Activated naive CD8-positive, alpha-beta T cell treated with anti-CD3 and anti-CD28 coated beads for 36 hours (primary cell): ENCODE measurements around the gene DNAJC7. TPM values are rescaled to one million over a fixed set of nuclear protein-coding genes. Genes with fewer than 3 reads are reported as not detected.

Experiments used
- DNase-seq: peaks from one replicate; pipeline ENCODE4 v3.0.0; 2021
- H3K27ac Mint-ChIP-seq: one replicate; pipeline ENCODE4 v1.8.0; 2022; ENCODE audit warnings: mild to moderate bottlenecking, moderate library complexity, mixed read lengths
- H3K27me3 Mint-ChIP-seq: one replicate; pipeline ENCODE4 v1.8.0; 2022; ENCODE audit warnings: mild to moderate bottlenecking, mixed read lengths
- H3K36me3 Mint-ChIP-seq: one replicate; pipeline ENCODE4 v1.8.0; 2021; ENCODE audit warnings: mild to moderate bottlenecking, mixed read lengths
- H3K4me1 Mint-ChIP-seq: one replicate; pipeline ENCODE4 v1.8.0; 2021; ENCODE audit warnings: mixed read lengths
- H3K4me3 Mint-ChIP-seq: one replicate; pipeline ENCODE4 v1.8.0; 2022; ENCODE audit warnings: mild to moderate bottlenecking, moderate library complexity, mixed read lengths
- H3K9me3 Mint-ChIP-seq: one replicate; pipeline ENCODE4 v1.8.0; 2022; ENCODE audit warnings: mixed read lengths
- total RNA-seq, 2 experiments: library from RNA; stranded (reverse); gene quantifications; one replicate each; pipeline ENCODE4 v1.2.3, GENCODE V29; 2021

Gene DNAJC7
- total RNA-seq, 2 experiments from 2014 or later, result 103 to 106 TPM

DNA sequence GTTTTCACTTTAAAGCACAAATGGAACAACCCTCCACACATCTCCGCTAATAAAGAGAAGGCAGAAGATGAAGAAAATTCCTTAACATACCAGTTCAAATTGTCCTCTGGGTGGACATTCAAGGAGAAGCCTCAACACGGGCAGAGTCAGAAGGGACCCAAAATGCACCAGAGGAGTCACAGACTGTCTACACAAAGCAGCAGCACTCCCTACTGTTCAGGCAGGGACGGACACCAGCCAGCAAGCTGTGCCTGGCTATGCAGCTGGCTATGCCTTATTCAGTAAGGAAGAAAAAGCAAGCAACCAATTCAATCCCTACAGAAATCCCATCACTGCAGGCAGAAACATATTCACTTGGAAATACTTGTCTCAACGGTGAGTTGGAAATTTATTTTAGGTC is 8.1 kb downstream of the DNAJC7 start:
- no peak overlapping the region for H3K4me3 Mint-ChIP-seq
- H3K36me3 Mint-ChIP-seq, result peaks cover 11% of the 10 kb centered on the region
- no peak for DNase-seq
- no peak overlapping the region for H3K27ac Mint-ChIP-seq
- H3K4me1 Mint-ChIP-seq, result peaks cover 54% of the 10 kb centered on the region
- H3K9me3 Mint-ChIP-seq, result no peaks in the 10 kb centered on the region
- no peaks in the 10 kb centered on the region for H3K27me3 Mint-ChIP-seq

- no peak overlapping the region for H3K27ac Mint-ChIP-seq
- H3K4me1 Mint-ChIP-seq, result peaks cover 40% of the 10 kb centered on the region
- no peaks in the 10 kb centered on the region for H3K9me3 Mint-ChIP-seq
- no peak overlapping the region for H3K4me3 Mint-ChIP-seq
- no peaks in the 10 kb centered on the region for H3K27me3 Mint-ChIP-seq
- no peak for DNase-seq
- peaks cover 10% of the 10 kb centered on the region for H3K36me3 Mint-ChIP-seq
Measured at GRCh38 chr17:42005166-42005565, 12.1 kb downstream of the DNAJC7 start.

- Mint-ChIP-seq H3K4me3 (no peak overlapping the region), H3K4me1 (peaks cover 27% of the 10 kb centered on the region), H3K27ac (no peak overlapping the region), H3K9me3 (no peaks in the 10 kb centered on the region), H3K36me3 (peaks cover 3% of the 10 kb centered on the region), H3K27me3 (no peaks in the 10 kb centered on the region)
- DNase-seq, result no peak
Measured at GRCh38 chr17:42002792-42003301, 14.4 kb downstream of the DNAJC7 start.

- DNase-seq, result no peak
- Mint-ChIP-seq H3K4me1 (peaks cover 27% of the 10 kb centered on the region), H3K36me3 (peaks cover 3% of the 10 kb centered on the region), H3K4me3 (no peak overlapping the region), H3K27ac (no peak overlapping the region), H3K27me3 (no peaks in the 10 kb centered on the region), H3K9me3 (no peaks in the 10 kb centered on the region)
Measured at GRCh38 chr17:42002175-42002791, 15.0 kb downstream of the DNAJC7 start.

DNA sequence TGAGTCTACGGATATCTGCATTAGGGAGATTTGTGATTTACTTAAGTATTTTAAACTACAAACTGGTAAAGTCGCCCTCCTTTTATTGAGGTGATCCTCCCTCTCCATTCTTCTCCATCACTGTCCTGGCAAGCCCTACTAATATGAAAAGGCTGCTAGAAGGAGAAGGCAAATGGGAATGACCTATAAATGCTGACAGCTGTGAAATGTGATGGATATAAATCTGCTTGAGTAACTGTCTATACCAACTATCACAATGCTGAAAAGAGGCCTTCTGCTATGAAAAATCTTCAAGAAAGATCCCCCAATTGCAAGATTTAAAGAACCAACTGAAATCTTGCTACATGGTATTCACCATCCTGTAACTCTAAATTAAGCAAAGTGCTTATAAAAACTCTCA is 15.5 kb downstream of the DNAJC7 start:
- Mint-ChIP-seq H3K4me3 (no peak overlapping the region), H3K27me3 (no peaks in the 10 kb centered on the region), H3K9me3 (no peaks in the 10 kb centered on the region), H3K4me1 (peaks cover 29% of the 10 kb centered on the region), H3K36me3 (peaks cover 3% of the 10 kb centered on the region), H3K27ac (no peak overlapping the region)
- no peak for DNase-seq

DNA sequence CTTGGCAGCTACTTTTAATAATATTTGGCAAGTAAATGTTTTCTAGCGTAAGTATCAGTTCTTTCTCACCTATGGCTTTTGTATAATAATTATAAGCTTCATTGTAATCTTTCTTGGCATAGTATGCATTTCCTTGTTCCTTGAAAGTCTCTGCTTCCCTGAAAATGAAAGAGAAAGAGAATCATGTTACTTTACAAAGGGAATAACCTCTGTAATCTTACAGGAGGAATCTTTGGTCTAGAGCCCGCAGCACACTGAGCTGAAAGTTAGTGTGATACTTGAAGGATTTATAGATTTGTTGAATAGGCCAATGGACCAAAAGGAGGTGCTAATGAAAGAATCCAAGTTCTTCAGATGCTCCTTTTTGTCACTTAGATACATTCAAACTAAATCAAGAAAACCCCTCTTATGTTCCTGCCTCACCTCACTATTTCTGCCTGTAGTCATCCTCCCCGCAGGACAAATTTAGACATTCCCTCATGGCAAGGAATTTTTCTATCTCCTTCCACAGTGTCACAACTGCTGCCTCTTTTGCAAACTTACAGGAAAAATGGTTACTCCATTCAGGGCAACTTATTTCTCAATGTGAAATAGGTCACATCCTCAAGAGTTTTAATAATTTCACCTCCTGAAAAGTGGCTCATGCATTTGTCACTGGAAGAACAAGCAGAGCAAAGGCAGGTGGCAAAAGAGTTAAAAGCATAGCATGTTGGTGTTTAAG is 16.7 kb downstream of the DNAJC7 start:
- H3K36me3 Mint-ChIP-seq, result peaks cover 9% of the 10 kb centered on the region
- peak overlapping the region; percentile 54 for H3K27ac Mint-ChIP-seq
- H3K4me1 Mint-ChIP-seq, result peaks cover 36% of the 10 kb centered on the region
- DNase-seq, result no peak
- no peaks in the 10 kb centered on the region for H3K9me3 Mint-ChIP-seq
- no peak overlapping the region for H3K4me3 Mint-ChIP-seq
- no peaks in the 10 kb centered on the region for H3K27me3 Mint-ChIP-seq

GRCh38 chr17:41998497-41998896 is 18.7 kb downstream of the DNAJC7 start:
- H3K27me3 Mint-ChIP-seq, result no peaks in the 10 kb centered on the region
- no peaks in the 10 kb centered on the region for H3K9me3 Mint-ChIP-seq
- no peak for DNase-seq
- peaks cover 13% of the 10 kb centered on the region for H3K36me3 Mint-ChIP-seq
- peaks cover 26% of the 10 kb centered on the region for H3K4me1 Mint-ChIP-seq
- no peak overlapping the region for H3K4me3 Mint-ChIP-seq
- H3K27ac Mint-ChIP-seq, result no peak overlapping the region

- Mint-ChIP-seq H3K36me3 (peaks cover 13% of the 10 kb centered on the region), H3K27me3 (no peaks in the 10 kb centered on the region), H3K4me1 (peaks cover 22% of the 10 kb centered on the region), H3K27ac (no peak overlapping the region), H3K4me3 (no peak overlapping the region), H3K9me3 (no peaks in the 10 kb centered on the region)
- DNase-seq, result no peak
Measured at GRCh38 chr17:41996855-41997164, 20.4 kb downstream of the DNAJC7 start.

- peaks cover 25% of the 10 kb centered on the region for H3K36me3 Mint-ChIP-seq
- peaks cover 21% of the 10 kb centered on the region for H3K4me1 Mint-ChIP-seq
- H3K4me3 Mint-ChIP-seq, result no peak overlapping the region
- H3K27me3 Mint-ChIP-seq, result no peaks in the 10 kb centered on the region
- DNase-seq, result no peak
- H3K9me3 Mint-ChIP-seq, result no peaks in the 10 kb centered on the region
- no peak overlapping the region for H3K27ac Mint-ChIP-seq
Measured at GRCh38 chr17:41992576-41992975, 24.7 kb downstream of the DNAJC7 start.

- Mint-ChIP-seq H3K27me3 (no peaks in the 10 kb centered on the region), H3K36me3 (peaks cover 29% of the 10 kb centered on the region), H3K9me3 (no peaks in the 10 kb centered on the region), H3K27ac (no peak overlapping the region), H3K4me1 (peaks cover 12% of the 10 kb centered on the region), H3K4me3 (no peak overlapping the region)
- no peak for DNase-seq
Measured at GRCh38 chr17:41989702-41990419, 27.4 kb downstream of the DNAJC7 start.

DNA sequence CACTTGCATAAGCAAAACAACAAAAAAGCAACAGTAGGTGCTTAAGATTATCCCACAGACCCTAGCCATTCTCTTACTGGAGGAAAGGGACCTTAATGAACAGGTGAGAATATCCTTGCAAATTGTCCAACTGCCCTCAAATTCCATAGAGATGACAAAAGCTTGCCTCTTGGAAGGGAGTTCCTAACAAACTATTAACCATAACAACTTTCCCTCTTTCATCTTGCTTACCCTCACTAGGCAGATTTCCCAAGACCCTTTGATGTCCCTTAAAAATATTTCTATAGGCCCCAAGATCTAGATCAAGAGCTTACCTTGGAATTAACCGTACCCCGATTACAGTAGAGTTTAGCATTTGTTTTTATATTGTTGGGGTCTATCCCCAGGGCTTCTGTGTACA is 28.8 kb downstream of the DNAJC7 start:
- Mint-ChIP-seq H3K9me3 (no peaks in the 10 kb centered on the region), H3K27ac (peak overlapping the region; percentile 71), H3K4me1 (peaks cover 10% of the 10 kb centered on the region), H3K27me3 (no peaks in the 10 kb centered on the region), H3K36me3 (peaks cover 34% of the 10 kb centered on the region), H3K4me3 (no peak overlapping the region)
- no peak for DNase-seq

DNA sequence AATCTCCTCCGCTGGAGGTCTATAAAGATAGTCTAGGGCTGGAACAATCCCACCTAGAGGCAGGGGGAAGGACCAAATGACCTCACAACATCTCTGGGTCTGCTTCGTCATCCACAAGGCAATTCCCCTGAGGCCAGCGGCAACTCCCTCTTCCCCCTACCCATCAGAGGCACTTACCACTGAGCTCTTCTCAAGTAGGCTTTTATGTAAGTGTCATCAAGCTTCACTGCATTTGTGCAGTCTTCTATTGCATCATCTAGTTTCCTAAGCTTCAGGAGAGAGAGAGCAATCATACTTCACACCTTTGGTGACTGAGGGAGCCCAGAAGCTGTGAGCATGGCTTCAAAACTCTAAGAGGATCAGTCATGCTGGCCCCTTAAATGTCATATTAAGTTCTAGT is 29.6 kb downstream of the DNAJC7 start:
- H3K9me3 Mint-ChIP-seq, result no peaks in the 10 kb centered on the region
- no peak overlapping the region for H3K4me3 Mint-ChIP-seq
- no peaks in the 10 kb centered on the region for H3K27me3 Mint-ChIP-seq
- peak overlapping the region; percentile 71 for H3K27ac Mint-ChIP-seq
- peak; percentile 18 for DNase-seq
- peaks cover 10% of the 10 kb centered on the region for H3K4me1 Mint-ChIP-seq
- peaks cover 38% of the 10 kb centered on the region for H3K36me3 Mint-ChIP-seq

DNA sequence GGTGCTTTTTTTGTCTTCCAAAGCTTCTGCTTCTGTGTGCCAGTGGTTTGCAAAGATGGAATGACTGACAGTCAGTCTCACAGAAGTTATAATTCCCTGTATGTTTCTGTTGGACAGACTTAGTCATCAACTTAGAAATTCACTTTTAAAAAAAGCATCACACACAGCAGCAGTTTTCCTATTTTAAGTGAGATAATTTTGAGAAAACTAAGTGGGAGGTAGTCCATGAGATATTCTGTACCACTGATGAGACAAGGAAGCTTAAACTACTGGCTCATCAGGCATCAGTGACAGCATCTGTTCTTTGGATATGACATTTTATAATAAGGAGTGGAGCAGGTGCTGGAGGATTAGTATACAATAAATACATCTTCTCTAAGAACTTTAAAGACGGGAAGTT is 30.6 kb downstream of the DNAJC7 start:
- Mint-ChIP-seq H3K4me1 (peaks cover 10% of the 10 kb centered on the region), H3K27ac (peak overlapping the region; percentile 71), H3K36me3 (peaks cover 47% of the 10 kb centered on the region)

GRCh38 chr17:41985919-41986318 is 31.3 kb downstream of the DNAJC7 start:
- H3K27ac Mint-ChIP-seq, result no peak overlapping the region
- no peak for DNase-seq
- peaks cover 49% of the 10 kb centered on the region for H3K36me3 Mint-ChIP-seq
- peaks cover 10% of the 10 kb centered on the region for H3K4me1 Mint-ChIP-seq
- no peak overlapping the region for H3K4me3 Mint-ChIP-seq
- no peaks in the 10 kb centered on the region for H3K27me3 Mint-ChIP-seq
- no peaks in the 10 kb centered on the region for H3K9me3 Mint-ChIP-seq

More for the DNA sequence above, 30.6 kb downstream of the DNAJC7 start:
- no peak overlapping the region for H3K4me3 Mint-ChIP-seq
- no peaks in the 10 kb centered on the region for H3K9me3 Mint-ChIP-seq
- DNase-seq, result no peak
- no peaks in the 10 kb centered on the region for H3K27me3 Mint-ChIP-seq

- DNase-seq, result no peak
- Mint-ChIP-seq H3K36me3 (peaks cover 50% of the 10 kb centered on the region), H3K4me3 (no peak overlapping the region), H3K4me1 (peaks cover 10% of the 10 kb centered on the region), H3K27me3 (no peaks in the 10 kb centered on the region), H3K9me3 (no peaks in the 10 kb centered on the region), H3K27ac (no peak overlapping the region)
Measured at GRCh38 chr17:41984454-41984853, 32.8 kb downstream of the DNAJC7 start.
